ENCODE measurements around the gene FAM107B. TPM values are rescaled to one million over a fixed set of nuclear protein-coding genes. Genes with fewer than 3 reads are reported as not detected.
"Not testable (repeated sequence)": the region's sequence is repeated elsewhere in the genome, so short reads cannot be mapped to it uniquely, and the experiment has no call there.

The FAM107B gene
- total RNA-seq, 1 donor from 2014 or later, result 82.2 TPM

DNA sequence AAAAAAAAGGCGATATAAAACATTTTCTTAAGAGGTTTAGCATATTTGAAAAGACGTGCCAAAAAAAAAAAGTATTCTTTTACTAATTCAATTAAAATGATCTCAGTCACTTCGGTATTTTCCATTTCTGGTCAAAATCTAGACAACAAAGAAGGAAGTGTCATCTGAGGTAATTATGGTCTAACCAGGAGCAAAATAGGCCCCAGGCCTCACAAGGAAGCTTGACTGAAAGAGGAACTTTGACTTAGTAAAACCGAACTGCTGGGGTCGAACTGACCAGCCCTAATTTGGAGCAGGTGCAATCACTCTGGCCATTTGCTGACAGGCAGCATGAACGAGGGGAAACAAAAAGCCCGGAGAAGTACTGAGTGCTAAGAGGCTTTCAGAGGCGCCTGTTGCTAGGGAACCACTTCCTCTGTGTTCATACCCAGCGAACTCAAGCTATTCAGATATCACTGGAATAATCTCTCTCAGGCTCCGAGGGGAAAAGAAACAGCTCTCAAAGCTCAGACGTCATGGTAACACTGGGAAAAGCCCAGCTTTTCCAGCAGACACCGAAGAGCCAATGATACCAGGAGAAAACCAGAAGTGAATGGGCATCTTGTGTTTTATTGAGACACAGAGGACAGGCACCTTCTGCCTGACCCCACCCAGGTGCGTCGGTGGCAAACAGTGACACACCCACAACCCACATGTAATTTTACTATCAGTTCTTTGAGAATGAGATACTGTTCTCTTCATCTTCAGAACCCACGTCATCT lies 126.5 kb downstream of the FAM107B start:
- H3K27ac Mint-ChIP-seq, result peak overlapping the region; percentile 91
- H3K9me3 Mint-ChIP-seq (ENCODE audit: low read depth), result no peaks in the 10 kb centered on the region
- peak; percentile 14 for DNase-seq (ENCODE audit: low spot score, unreplicated experiment)
- H3K27me3 Mint-ChIP-seq, result no peaks in the 10 kb centered on the region
- H3K4me1 Mint-ChIP-seq (ENCODE audit: low read depth), result peaks cover 26% of the 10 kb centered on the region
- TF ChIP-seq, protein P1, sequence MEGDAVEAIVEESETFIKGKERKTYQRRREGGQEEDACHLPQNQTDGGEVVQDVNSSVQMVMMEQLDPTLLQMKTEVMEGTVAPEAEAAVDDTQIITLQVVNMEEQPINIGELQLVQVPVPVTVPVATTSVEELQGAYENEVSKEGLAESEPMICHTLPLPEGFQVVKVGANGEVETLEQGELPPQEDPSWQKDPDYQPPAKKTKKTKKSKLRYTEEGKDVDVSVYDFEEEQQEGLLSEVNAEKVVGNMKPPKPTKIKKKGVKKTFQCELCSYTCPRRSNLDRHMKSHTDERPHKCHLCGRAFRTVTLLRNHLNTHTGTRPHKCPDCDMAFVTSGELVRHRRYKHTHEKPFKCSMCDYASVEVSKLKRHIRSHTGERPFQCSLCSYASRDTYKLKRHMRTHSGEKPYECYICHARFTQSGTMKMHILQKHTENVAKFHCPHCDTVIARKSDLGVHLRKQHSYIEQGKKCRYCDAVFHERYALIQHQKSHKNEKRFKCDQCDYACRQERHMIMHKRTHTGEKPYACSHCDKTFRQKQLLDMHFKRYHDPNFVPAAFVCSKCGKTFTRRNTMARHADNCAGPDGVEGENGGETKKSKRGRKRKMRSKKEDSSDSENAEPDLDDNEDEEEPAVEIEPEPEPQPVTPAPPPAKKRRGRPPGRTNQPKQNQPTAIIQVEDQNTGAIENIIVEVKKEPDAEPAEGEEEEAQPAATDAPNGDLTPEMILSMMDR (IDR thresholded peaks at IDR 0.05; ENCODE audit: unreplicated experiment), result no peak
- H3K4me3 Mint-ChIP-seq (ENCODE audit: low read depth), result peak overlapping the region; percentile 35
- no peaks in the 10 kb centered on the region for H3K36me3 Mint-ChIP-seq (ENCODE audit: insufficient read depth)

DNA sequence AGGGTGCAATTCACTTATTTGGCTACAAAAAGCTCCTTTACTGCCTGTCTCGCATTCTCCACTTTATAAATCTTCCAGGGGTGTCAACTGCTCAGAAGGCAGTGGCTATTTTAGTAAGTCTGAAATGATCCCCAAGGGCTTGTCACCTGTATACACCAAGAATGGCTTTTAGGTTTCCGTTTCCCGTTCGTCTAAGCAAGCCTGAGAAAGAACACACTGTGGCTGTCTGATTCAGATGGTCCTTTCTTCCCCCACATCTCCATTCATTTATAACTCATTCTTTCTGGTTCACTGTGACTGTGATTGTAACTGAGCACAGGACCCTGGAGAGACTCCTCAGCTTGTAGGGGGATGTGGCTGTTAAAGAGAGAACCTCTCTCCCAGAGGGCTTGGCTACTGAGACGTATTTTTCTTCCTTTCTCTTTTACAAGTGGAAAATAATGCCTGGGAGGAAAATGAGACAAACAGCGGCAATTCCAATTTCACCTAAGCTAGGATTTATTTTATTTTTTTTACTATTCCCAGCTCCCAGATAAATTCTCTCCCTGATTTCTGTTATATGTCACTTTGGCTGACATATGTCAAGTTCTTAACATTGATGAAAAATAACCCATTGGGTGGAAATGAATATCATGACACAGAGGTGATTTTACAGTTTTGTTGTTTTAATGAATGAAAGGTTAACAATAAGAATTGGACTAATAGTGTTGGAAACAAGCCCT lies 129.3 kb downstream of the FAM107B start:
- no peaks in the 10 kb centered on the region for H3K27me3 Mint-ChIP-seq
- peak overlapping the region; percentile 51 for H3K27ac Mint-ChIP-seq
- no peaks in the 10 kb centered on the region for H3K36me3 Mint-ChIP-seq (ENCODE audit: insufficient read depth)
- peaks cover 24% of the 10 kb centered on the region for H3K4me1 Mint-ChIP-seq (ENCODE audit: low read depth)
- H3K4me3 Mint-ChIP-seq (ENCODE audit: low read depth), result no peak overlapping the region
- DNase-seq (ENCODE audit: low spot score, unreplicated experiment), result no peak
- peaks cover 3% of the 10 kb centered on the region for H3K9me3 Mint-ChIP-seq (ENCODE audit: low read depth)
- TF ChIP-seq, protein P1 (IDR thresholded peaks at IDR 0.05; ENCODE audit: unreplicated experiment), result no peak

DNA sequence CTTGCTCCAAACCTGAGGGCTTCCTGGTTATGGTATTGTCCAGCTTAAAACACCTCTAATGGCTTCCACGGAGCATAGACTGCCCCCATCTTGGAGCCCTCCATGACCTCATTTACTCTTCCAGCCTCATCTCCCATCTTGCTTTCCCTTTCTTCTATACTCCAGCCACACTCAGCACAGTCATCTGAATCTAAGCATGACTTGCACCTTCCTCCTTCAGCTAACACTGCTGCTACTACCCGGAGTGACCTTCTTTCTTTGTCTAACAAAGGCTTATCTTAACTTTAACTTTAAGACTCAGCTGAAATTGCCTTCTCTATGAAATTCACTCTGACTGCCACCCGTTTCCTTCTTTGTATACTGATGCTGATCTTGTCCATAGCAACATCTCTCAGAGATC lies 135.1 kb downstream of the FAM107B start:
- peaks cover 3% of the 10 kb centered on the region for H3K9me3 Mint-ChIP-seq (ENCODE audit: low read depth)
- H3K27me3 Mint-ChIP-seq, result no peaks in the 10 kb centered on the region
- no peaks in the 10 kb centered on the region for H3K36me3 Mint-ChIP-seq (ENCODE audit: insufficient read depth)
- H3K4me3 Mint-ChIP-seq (ENCODE audit: low read depth), result no peak overlapping the region
- TF ChIP-seq, protein P1 (IDR thresholded peaks at IDR 0.05; ENCODE audit: unreplicated experiment), result no peak
- peak overlapping the region; percentile 11 for H3K27ac Mint-ChIP-seq
- no peak for DNase-seq (ENCODE audit: low spot score, unreplicated experiment)
- peaks cover 7% of the 10 kb centered on the region for H3K4me1 Mint-ChIP-seq (ENCODE audit: low read depth)

DNA sequence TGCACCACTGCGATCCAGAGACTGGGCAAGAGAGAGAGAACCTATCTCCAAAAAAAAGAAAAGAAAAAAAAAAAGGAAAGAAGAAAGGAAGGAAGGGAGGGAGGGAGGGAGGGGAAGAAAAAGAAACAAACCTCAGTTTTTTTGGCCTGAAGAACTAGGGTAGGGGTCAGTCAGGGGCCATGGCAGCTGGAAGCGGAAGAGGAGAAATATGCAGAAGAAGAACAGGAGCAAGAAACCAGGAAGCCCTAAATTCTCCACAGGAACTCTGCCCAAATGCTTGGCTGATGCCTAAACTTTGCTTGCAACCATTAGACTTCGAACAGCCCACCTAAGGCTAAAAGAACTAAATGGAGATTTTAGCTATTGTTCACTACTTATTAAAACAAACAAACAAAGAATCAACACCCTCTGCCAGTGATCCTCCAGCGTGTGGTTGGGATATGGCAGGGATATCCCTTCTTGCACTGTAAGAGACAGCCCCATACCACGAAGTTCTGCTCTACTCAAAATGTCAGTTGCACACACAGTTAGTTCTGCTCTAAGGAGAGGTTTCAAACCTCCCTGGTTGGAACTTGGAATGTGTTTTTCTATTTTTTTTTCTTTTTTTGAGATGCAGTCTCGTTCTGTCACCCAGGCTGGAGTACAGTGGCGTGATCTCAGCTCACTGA lies 139.5 kb downstream of the FAM107B start:
- H3K27me3 Mint-ChIP-seq, result no peaks in the 10 kb centered on the region
- DNase-seq (ENCODE audit: low spot score, unreplicated experiment), result no peak
- no peaks in the 10 kb centered on the region for H3K9me3 Mint-ChIP-seq (ENCODE audit: low read depth)
- TF ChIP-seq, protein P1 (IDR thresholded peaks at IDR 0.05; ENCODE audit: unreplicated experiment), result no peak
- H3K4me3 Mint-ChIP-seq (ENCODE audit: low read depth), result no peak overlapping the region
- H3K27ac Mint-ChIP-seq, result no peak overlapping the region
- peaks cover 4% of the 10 kb centered on the region for H3K4me1 Mint-ChIP-seq (ENCODE audit: low read depth)
- no peaks in the 10 kb centered on the region for H3K36me3 Mint-ChIP-seq (ENCODE audit: insufficient read depth)

DNA sequence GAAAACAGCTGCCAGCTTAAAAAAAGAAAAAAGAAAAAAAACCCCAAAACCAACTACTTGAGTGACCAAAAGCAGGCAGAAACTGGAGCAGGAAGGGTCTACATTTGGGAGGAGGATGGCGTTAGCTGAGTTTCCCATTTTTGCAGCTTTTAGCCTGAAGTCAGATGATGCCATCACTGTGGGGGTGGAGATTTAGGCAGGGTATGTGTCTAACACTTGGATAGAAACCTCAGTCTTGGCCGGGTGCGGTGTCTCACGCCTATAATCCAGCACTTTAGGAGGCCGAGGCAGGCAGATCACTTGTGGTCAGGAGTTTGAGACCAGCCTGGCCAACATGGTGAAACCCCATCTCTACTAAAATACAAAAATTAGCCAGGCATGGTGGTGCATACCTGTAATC lies 140.1 kb downstream of the FAM107B start:
- not testable (repeated sequence) for H3K9me3 Mint-ChIP-seq (ENCODE audit: low read depth); H3K27me3 Mint-ChIP-seq; H3K27ac Mint-ChIP-seq; H3K4me3 Mint-ChIP-seq (ENCODE audit: low read depth); H3K36me3 Mint-ChIP-seq (ENCODE audit: insufficient read depth); DNase-seq (ENCODE audit: low spot score, unreplicated experiment); H3K4me1 Mint-ChIP-seq (ENCODE audit: low read depth)
